Keratinocyte (primary cell): ENCODE data around the gene FAM83D. TPM values are rescaled to one million over a fixed set of nuclear protein-coding genes. Genes with fewer than 3 reads are reported as not detected.

Source experiments
- DNase-seq: peaks from one replicate; pipeline ENCODE4 v3.0.0-alpha.2; 2011; ENCODE audit warnings: low read depth, missing footprints, low spot score
- FAIRE-seq: peaks from 2 replicates; lab custom pipeline; 2011; peaks lifted over from hg19 to GRCh38; lab: Jason Lieb, UNC
- H2AFZ ChIP-seq: 2 replicates; pipeline ENCODE4 v1.6.0; 2012; ENCODE audit warnings: low read length, control low read depth, inconsistent platforms; ENCODE audit not compliant: control insufficient read depth
- H3K27ac ChIP-seq: 2 replicates; pipeline ENCODE4 v1.5.1; 2011; ENCODE audit warnings: low read length; ENCODE audit not compliant: control insufficient read depth, insufficient read depth
- H3K27me3 ChIP-seq: 3 replicates; pipeline ENCODE4 v1.6.0; 2011; ENCODE audit warnings: low read length; ENCODE audit not compliant: control insufficient read depth, insufficient read depth; ENCODE audit errors: extremely low read depth
- H3K36me3 ChIP-seq, 2 experiments: 2 replicates in 1 of 2; 3 replicates in 1 of 2; pipeline ENCODE4 v1.5.1; 2011; ENCODE audit warnings: low read length in 2 of 2, mild to moderate bottlenecking in 1 of 2; ENCODE audit not compliant: control insufficient read depth in 2 of 2, insufficient read depth in 2 of 2; ENCODE audit errors: extremely low read depth in 1 of 2
- H3K4me1 ChIP-seq: 3 replicates; pipeline ENCODE4 v1.5.1; 2011; ENCODE audit warnings: low read length; ENCODE audit not compliant: control insufficient read depth, insufficient read depth; ENCODE audit errors: extremely low read depth
- H3K4me2 ChIP-seq: 3 replicates; pipeline ENCODE4 v1.6.0; 2011; ENCODE audit warnings: low read depth, low read length; ENCODE audit not compliant: control insufficient read depth, insufficient read depth; ENCODE audit errors: extremely low read depth
- H3K4me3 ChIP-seq, 3 experiments: fragments of 200-600 bp in 1 of 3; sonication (generic) in 1 of 3; 2 replicates in 2 of 3; 3 replicates in 1 of 3; pipeline ENCODE4 v1.5.1; 2011 to 2016; ENCODE audit warnings: low read length in 3 of 3, mild to moderate bottlenecking in 3 of 3, control low read depth in 2 of 3, inconsistent platforms in 1 of 3, low read depth in 1 of 3, mixed read lengths in 1 of 3, mixed run types in 1 of 3, moderate library complexity in 1 of 3; ENCODE audit not compliant: control insufficient read depth in 2 of 3, insufficient read depth in 2 of 3; ENCODE audit errors: extremely low read depth in 1 of 3
- H3K79me2 ChIP-seq: 2 replicates; pipeline ENCODE4 v1.6.0; 2012; ENCODE audit warnings: low read length; ENCODE audit not compliant: control insufficient read depth, insufficient read depth
- H3K9ac ChIP-seq: 3 replicates; pipeline ENCODE4 v1.6.0; 2011; ENCODE audit warnings: low read length; ENCODE audit not compliant: control insufficient read depth, insufficient read depth; ENCODE audit errors: extremely low read depth
- H3K9me1 ChIP-seq: 3 replicates; pipeline ENCODE4 v1.6.0; 2011; ENCODE audit warnings: low read length; ENCODE audit not compliant: control insufficient read depth, insufficient read depth; ENCODE audit errors: extremely low read depth
- H3K9me3 ChIP-seq: 2 replicates; pipeline ENCODE4 v1.5.1; 2012; ENCODE audit warnings: low read depth, low read length; ENCODE audit not compliant: control insufficient read depth
- H4K20me1 ChIP-seq: 3 replicates; pipeline ENCODE4 v1.6.0; 2011; ENCODE audit warnings: low read length; ENCODE audit not compliant: control insufficient read depth, insufficient read depth; ENCODE audit errors: extremely low read depth
- EZH2 ChIP-seq: IDR thresholded peaks from one replicate; pipeline ENCODE4 v1.6.1; 2012; ENCODE audit warnings: inconsistent platforms, mild to moderate bottlenecking, low read length, moderate library complexity
- dilution Hi-C: fragments of 300-500 bp; cut with MboI; formaldehyde crosslinking; loops from one replicate; pipeline ENCODE4 v1.7.0; 2020; ENCODE audit warnings: low sequenced_read_pairs; ENCODE audit not compliant: extremely low pct_ligation_motif_present
- polyA plus RNA-seq, 5 experiments: library from polyadenylated mRNA; depleted of rRNA in 3 of 5; stranded (reverse) in 3 of 5; stranded (forward) in 1 of 5; unstranded in 1 of 5; fragments of >200 nt; gene quantifications; 1 replicate in 1 of 5; 2 replicates in 3 of 5; 3 replicates in 1 of 5; pipeline versions ENCODE4 v1.2.1 to v1.2.3, GENCODE V29; 2011 to 2012; ENCODE audit warnings: missing spikeins in 2 of 5, low read depth in 1 of 5, low replicate concordance in 1 of 5
- TF ChIP-seq, protein P1 (sequence below), 3 experiments: IDR thresholded peaks in 1 of 3; conservative IDR thresholded peaks in 1 of 3; optimal IDR thresholded peaks in 1 of 3; 2 replicates in 2 of 3; 3 replicates in 1 of 3; pipeline versions ENCODE3 to v1.5.1; 2011; ENCODE audit warnings: low read length in 3 of 3, mild to moderate bottlenecking in 3 of 3, moderate library complexity in 2 of 3, control low read depth in 1 of 3, inconsistent platforms in 1 of 3; ENCODE audit not compliant: insufficient read depth in 2 of 3; ENCODE audit errors: extremely low read depth in 1 of 3

Gene FAM83D
- polyA plus RNA-seq, 1 donor (not counting 4 experiments of a cell fraction or from before 2014, with no cell fraction given), result 32.1 TPM

DNA sequence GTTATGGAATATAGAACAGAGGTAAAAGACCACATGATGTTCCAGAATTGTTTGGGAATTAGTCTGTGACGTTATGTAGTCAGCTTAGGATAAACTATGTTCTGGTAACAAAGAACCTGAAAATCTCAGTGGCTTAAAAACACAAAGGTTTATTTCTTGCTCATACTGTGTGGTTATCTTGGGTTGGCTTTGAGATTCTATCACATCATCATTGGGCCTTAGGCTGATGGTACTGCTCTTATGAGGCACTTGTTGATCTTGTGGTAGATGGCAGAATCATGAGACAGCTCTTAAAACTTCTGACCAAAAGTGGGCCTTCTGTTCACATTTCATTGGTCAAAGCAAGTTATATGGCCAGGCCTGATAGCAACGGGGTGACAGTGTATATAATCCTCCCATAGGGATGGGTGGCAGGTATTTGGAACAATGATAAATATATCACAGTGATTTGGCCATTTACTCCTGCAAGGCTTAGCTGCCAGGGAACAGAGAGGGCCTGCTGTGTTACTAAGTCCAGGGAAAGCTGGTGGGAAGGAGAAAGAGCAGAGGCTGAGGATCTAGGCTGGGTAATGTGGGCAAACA, 49.4 kb downstream of the FAM83D start:
- Histone ChIP-seq H3K36me3 (peaks cover 0 to 5% of the 10 kb centered on the region in 2 experiments), H3K4me3 (no peak overlapping the region), H3K27ac (no peak overlapping the region), H4K20me1 (no peaks in the 10 kb centered on the region), H3K4me2 (no peak overlapping the region), H3K79me2 (peaks cover 24% of the 10 kb centered on the region), H3K4me1 (peaks cover 36% of the 10 kb centered on the region), H2AFZ (no peak overlapping the region), H3K9me1 (no peaks in the 10 kb centered on the region), H3K27me3 (no peaks in the 10 kb centered on the region), H3K9ac (no peak overlapping the region), H3K9me3 (no peaks in the 10 kb centered on the region)
- DNase-seq, result no peak
- dilution Hi-C loops, result no loop called here
- TF ChIP-seq, protein P1, sequence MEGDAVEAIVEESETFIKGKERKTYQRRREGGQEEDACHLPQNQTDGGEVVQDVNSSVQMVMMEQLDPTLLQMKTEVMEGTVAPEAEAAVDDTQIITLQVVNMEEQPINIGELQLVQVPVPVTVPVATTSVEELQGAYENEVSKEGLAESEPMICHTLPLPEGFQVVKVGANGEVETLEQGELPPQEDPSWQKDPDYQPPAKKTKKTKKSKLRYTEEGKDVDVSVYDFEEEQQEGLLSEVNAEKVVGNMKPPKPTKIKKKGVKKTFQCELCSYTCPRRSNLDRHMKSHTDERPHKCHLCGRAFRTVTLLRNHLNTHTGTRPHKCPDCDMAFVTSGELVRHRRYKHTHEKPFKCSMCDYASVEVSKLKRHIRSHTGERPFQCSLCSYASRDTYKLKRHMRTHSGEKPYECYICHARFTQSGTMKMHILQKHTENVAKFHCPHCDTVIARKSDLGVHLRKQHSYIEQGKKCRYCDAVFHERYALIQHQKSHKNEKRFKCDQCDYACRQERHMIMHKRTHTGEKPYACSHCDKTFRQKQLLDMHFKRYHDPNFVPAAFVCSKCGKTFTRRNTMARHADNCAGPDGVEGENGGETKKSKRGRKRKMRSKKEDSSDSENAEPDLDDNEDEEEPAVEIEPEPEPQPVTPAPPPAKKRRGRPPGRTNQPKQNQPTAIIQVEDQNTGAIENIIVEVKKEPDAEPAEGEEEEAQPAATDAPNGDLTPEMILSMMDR (optimal IDR thresholded peaks at IDR 0.05 in 1 of 3, IDR thresholded peaks at IDR 0.05 in 1 of 3, conservative IDR thresholded peaks at IDR 0.05 in 1 of 3; ENCODE audit: extremely low read depth in 1 of 3, insufficient read depth in 2 of 3, low read length in 3 of 3), result no peak
- no peak for TF ChIP-seq EZH2
- no peak for FAIRE-seq

DNA sequence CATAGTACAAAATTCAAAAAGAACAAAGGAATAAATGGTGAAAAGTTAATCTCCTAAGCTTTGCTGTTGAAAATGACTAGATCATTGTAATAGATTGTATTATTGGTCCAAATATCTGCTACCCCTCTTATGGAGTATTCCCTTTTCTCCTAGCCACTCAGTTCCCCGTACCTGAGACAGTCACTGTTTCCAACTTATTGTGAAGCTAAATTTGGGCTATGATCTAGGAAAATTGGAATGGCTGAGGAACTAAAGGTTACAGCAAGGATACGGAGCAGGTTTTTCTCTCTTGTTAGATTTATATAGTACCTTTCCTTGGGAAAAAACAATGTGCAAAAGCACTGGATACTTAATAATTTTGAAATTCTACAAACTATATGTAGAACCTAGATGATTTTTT, 53.2 kb downstream of the FAM83D start:
- Histone ChIP-seq H3K79me2 (peaks cover 25% of the 10 kb centered on the region), H3K9ac (no peak overlapping the region), H2AFZ (no peak overlapping the region), H4K20me1 (no peaks in the 10 kb centered on the region), H3K36me3 (peaks cover 0 to 2% of the 10 kb centered on the region in 2 experiments), H3K4me2 (no peak overlapping the region), H3K27ac (no peak overlapping the region), H3K27me3 (no peaks in the 10 kb centered on the region), H3K4me3 (no peak overlapping the region), H3K4me1 (peaks cover 4% of the 10 kb centered on the region), H3K9me1 (no peaks in the 10 kb centered on the region), H3K9me3 (no peaks in the 10 kb centered on the region)
- dilution Hi-C loops, result no loop called here
- FAIRE-seq, result no peak
- DNase-seq, result no peak
- TF ChIP-seq, protein P1 (optimal IDR thresholded peaks at IDR 0.05 in 1 of 3, IDR thresholded peaks at IDR 0.05 in 1 of 3, conservative IDR thresholded peaks at IDR 0.05 in 1 of 3; ENCODE audit: extremely low read depth in 1 of 3, insufficient read depth in 2 of 3, low read length in 3 of 3), result no peak
- TF ChIP-seq EZH2, result no peak
